H4 (cell line): ENCODE data around the gene LIMS2. TPM values are rescaled to one million over a fixed set of nuclear protein-coding genes. Genes with fewer than 3 reads are reported as not detected.

ENCODE experiments used
- DNase-seq: peaks from one replicate; pipeline ENCODE4 v3.0.0-alpha.2; 2015; ENCODE audit warnings: low spot score
- total RNA-seq: library from RNA; depleted of rRNA; stranded (reverse); fragments of >200 nt; shearing (Covaris generic); gene quantifications from 2 replicates; pipeline ENCODE4 v1.2.3, GENCODE V29; 2014

The LIMS2 gene
- total RNA-seq, 1 experiment from 2014 or later: 0.41 TPM

GRCh38 chr2:127701193-127701650 is 25.9 kb upstream of the LIMS2 start, which contains the start of gene SFT2D3:
Gene SFT2D3 (plus strand): TSS chr2:127701497. CDS start chr2:127701529, 32 bp downstream.
- peak; percentile 85 for DNase-seq

GRCh38 chr2:127700527-127701192 is 25.3 kb upstream of the LIMS2 start:
- peak; percentile 61 for DNase-seq

- DNase-seq: no peak
Observed at GRCh38 chr2:127698553-127699355, 23.4 kb upstream of the LIMS2 start.

GRCh38 chr2:127697482-127698180 is 22.3 kb upstream of the LIMS2 start:
- DNase-seq: no peak

- no peak for DNase-seq
Observed at GRCh38 chr2:127695491-127696472, 20.5 kb upstream of the LIMS2 start.

GRCh38 chr2:127694986-127695385 is 19.7 kb upstream of the LIMS2 start:
- no peak for DNase-seq

- DNase-seq: no peak
Observed at GRCh38 chr2:127690696-127691095, 15.4 kb upstream of the LIMS2 start.

- no peak for DNase-seq
Observed at GRCh38 chr2:127688405-127688804, 13.1 kb upstream of the LIMS2 start.

- no peak for DNase-seq
Observed at GRCh38 chr2:127685410-127686080, 10.2 kb upstream of the LIMS2 start.

- DNase-seq: no peak
Observed at GRCh38 chr2:127683757-127684156, 8.4 kb upstream of the LIMS2 start.

GRCh38 chr2:127683056-127683455 is 7.7 kb upstream of the LIMS2 start:
- no peak for DNase-seq

- DNase-seq: no peak
Observed at GRCh38 chr2:127681976-127682857, 6.9 kb upstream of the LIMS2 start.

GRCh38 chr2:127681288-127681804 is 6.0 kb upstream of the LIMS2 start:
- DNase-seq: no peak

- DNase-seq: no peak
Observed at GRCh38 chr2:127680706-127681287, 5.5 kb upstream of the LIMS2 start.

GRCh38 chr2:127679680-127680361 is 4.5 kb upstream of the LIMS2 start:
- no peak for DNase-seq

- DNase-seq: no peak
Observed at GRCh38 chr2:127678991-127679390, 3.7 kb upstream of the LIMS2 start.

- DNase-seq: no peak
Observed at GRCh38 chr2:127678531-127678930, 3.2 kb upstream of the LIMS2 start.

- no peak for DNase-seq
Observed at GRCh38 chr2:127676906-127677305, 1.6 kb upstream of the LIMS2 start.
